Caco-2 (cell line): ENCODE data around the gene ZNF888. TPM values are rescaled to one million over a fixed set of nuclear protein-coding genes. Genes with fewer than 3 reads are reported as not detected.
"Not testable (repeated sequence)": the region's sequence is repeated elsewhere in the genome, so short reads cannot be mapped to it uniquely, and the experiment has no call there.

Experiments
- BruUV-seq: library from RNA; stranded (reverse); fragments of 400-500 nt; replicated peaks from 2 replicates; lab custom pipeline; 2021; lab: Mats Ljungman, UMichigan
- CTCF ChIA-PET: fragments of 300-600 bp; sonication (Branson Sonifier 250); formaldehyde crosslinking; loops from one replicate; lab custom pipeline; 2022; ENCODE audit warnings: antibody characterized with exemption; lab: Charles Lee
- POLR2A ChIA-PET: fragments of 300-600 bp; sonication (Branson Sonifier 250); formaldehyde crosslinking; loops from one replicate; lab custom pipeline; 2022; ENCODE audit warnings: antibody characterized with exemption; lab: Charles Lee
- DNase-seq, 2 experiments: peaks; one replicate each; pipeline versions ENCODE4 v3.0.0 to v3.0.0-alpha.2; 2020 to 2022
- H3K27me3 ChIP-seq: replicated peaks from 2 replicates; pipeline ENCODE4 v1.6.0; 2011; ENCODE audit warnings: low read length; ENCODE audit not compliant: control insufficient read depth, insufficient read depth
- H3K36me3 ChIP-seq: 2 replicates; pipeline ENCODE4 v1.5.1; 2011; ENCODE audit warnings: low read length; ENCODE audit not compliant: control insufficient read depth, insufficient read depth
- H3K4me1 ChIP-seq: fragments of 250-450 bp; sonication (Bioruptor Pico); 2 replicates; pipeline ENCODE4 v1.5.1; 2020; ENCODE audit warnings: mild to moderate bottlenecking
- H3K4me3 ChIP-seq: 2 replicates; pipeline ENCODE4 v1.5.1; 2011; ENCODE audit warnings: low read depth, mild to moderate bottlenecking, control low read depth, low read length
- H3K9me3 ChIP-seq: fragments of 250-450 bp; sonication (Bioruptor Pico); 2 replicates; pipeline ENCODE4 v1.5.1; 2020; ENCODE audit warnings: mild to moderate bottlenecking, moderate library complexity
- H3K27ac Mint-ChIP-seq: one replicate; pipeline ENCODE4 v1.8.0; 2022; ENCODE audit warnings: mixed read lengths; ENCODE audit not compliant: unreplicated experiment
- H3K27me3 Mint-ChIP-seq: one replicate; pipeline ENCODE4 v1.8.0; 2022; ENCODE audit warnings: mixed read lengths; ENCODE audit not compliant: insufficient read depth, unreplicated experiment
- H3K36me3 Mint-ChIP-seq: one replicate; pipeline ENCODE4 v1.8.0; 2022; ENCODE audit warnings: mild to moderate bottlenecking, mixed read lengths; ENCODE audit not compliant: insufficient read depth, unreplicated experiment
- H3K4me1 Mint-ChIP-seq: one replicate; pipeline ENCODE4 v1.8.0; 2022; ENCODE audit warnings: low read depth, mixed read lengths; ENCODE audit not compliant: unreplicated experiment
- H3K4me3 Mint-ChIP-seq: one replicate; pipeline ENCODE4 v1.8.0; 2022; ENCODE audit warnings: mild to moderate bottlenecking, moderate library complexity, mixed read lengths; ENCODE audit not compliant: unreplicated experiment
- H3K9me3 Mint-ChIP-seq: one replicate; pipeline ENCODE4 v1.8.0; 2022; ENCODE audit warnings: mixed read lengths; ENCODE audit not compliant: unreplicated experiment
- CTCF ChIP-seq, 2 experiments: fragments of 200-600 bp in 1 of 2; IDR thresholded peaks; 1 replicate in 1 of 2; 2 replicates in 1 of 2; pipeline versions ENCODE4 v1.5.1 to v1.8.0; 2011 to 2022; ENCODE audit warnings: antibody characterized with exemption in 1 of 2, control low read depth in 1 of 2, inconsistent platforms in 1 of 2, low read depth in 1 of 2, low read length in 1 of 2, mild to moderate bottlenecking in 1 of 2, moderate library complexity in 1 of 2; ENCODE audit not compliant: insufficient read depth in 1 of 2, severe bottlenecking in 1 of 2, unreplicated experiment in 1 of 2
- intact Hi-C: fragments of 100-400 bp; cut with micrococcal nuclease; formaldehyde crosslinking; loops from one replicate; pipeline ENCODE4 v1.10.0; 2022; ENCODE audit not compliant: unreplicated experiment
- total RNA-seq: library from RNA; stranded (reverse); gene quantifications from 2 replicates; pipeline ENCODE4 v1.2.3, GENCODE V29; 2022

ZNF888 gene
- total RNA-seq, 1 experiment from 2014 or later = 7.3 TPM

DNA sequence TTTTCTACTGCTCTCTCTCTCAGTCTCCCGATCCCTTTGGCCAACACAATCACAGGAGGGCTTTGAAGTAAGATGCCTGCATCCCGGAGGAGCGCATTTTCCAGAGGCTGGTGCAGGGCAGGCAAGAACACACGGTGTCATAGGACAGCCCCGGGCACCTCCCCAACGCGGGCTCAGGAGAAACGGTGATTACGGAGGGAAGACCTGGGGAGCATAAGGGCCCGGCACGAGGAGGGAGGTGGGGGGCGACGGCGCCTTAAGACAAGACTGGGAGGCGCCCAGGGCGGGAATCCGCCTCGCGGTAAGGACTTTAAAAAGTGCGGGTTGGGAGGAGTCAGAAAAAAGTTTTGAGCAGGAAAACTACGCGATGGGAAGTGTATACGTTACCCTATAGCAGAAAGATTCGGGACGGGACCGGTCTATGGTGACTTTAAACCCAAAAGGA is 18.7 kb upstream of the ZNF888 start:
- intact Hi-C loops = loop anchor here (2.0 kb wide), 1 partner anchor 21 kb away; the partner anchor contains the start of gene ZNF816
- Mint-ChIP-seq H3K4me3 (peak overlapping the region; percentile 96), H3K27ac (peak overlapping the region; percentile 92), H3K9me3 (peaks cover 14% of the 10 kb centered on the region), H3K27me3 (no peaks in the 10 kb centered on the region), H3K36me3 (peaks cover 57% of the 10 kb centered on the region), H3K4me1 (peaks cover 21% of the 10 kb centered on the region)
- ChIA-PET CTCF (no interaction called here), POLR2A (no interaction called here)
- Histone ChIP-seq H3K36me3 (peaks cover 3% of the 10 kb centered on the region; the same call in 1 of the 2 replicates), H3K9me3 (peaks cover 44% of the 10 kb centered on the region), H3K27me3 (no peaks in the 10 kb centered on the region), H3K4me1 (peaks cover 36% of the 10 kb centered on the region), H3K4me3 (peak overlapping the region; percentile 87)
- TF ChIP-seq CTCF (IDR thresholded peaks at IDR 0.05; ENCODE audit: insufficient read depth in 1 of 2, low read depth in 1 of 2, low read length in 1 of 2, severe bottlenecking in 1 of 2, unreplicated experiment in 1 of 2) = no peak
- peak; percentile 38 to 43 for DNase-seq
- BruUV-seq = TSS peak; percentile 80

- Mint-ChIP-seq H3K4me1 (peaks cover 25% of the 10 kb centered on the region), H3K4me3 (peak overlapping the region; percentile 96), H3K9me3 (peaks cover 14% of the 10 kb centered on the region), H3K36me3 (peaks cover 57% of the 10 kb centered on the region), H3K27ac (peak overlapping the region; percentile 92)
- intact Hi-C loops, BruUV-seq, H3K27me3 Mint-ChIP-seq, DNase-seq, H3K36me3 ChIP-seq, POLR2A ChIA-PET, CTCF ChIA-PET, H3K27me3 ChIP-seq: not testable (repeated sequence)
- Histone ChIP-seq H3K9me3 (peaks cover 39% of the 10 kb centered on the region), H3K4me3 (peak overlapping the region; percentile 87), H3K4me1 (peaks cover 40% of the 10 kb centered on the region)
Measured at GRCh38 chr19:52941523-52941922, 18.3 kb upstream of the ZNF888 start.

- POLR2A ChIA-PET, DNase-seq, intact Hi-C loops, BruUV-seq, H3K4me3 ChIP-seq, CTCF ChIA-PET, H3K27me3 ChIP-seq, H3K36me3 ChIP-seq, H3K27me3 Mint-ChIP-seq: not testable (repeated sequence)
- Histone ChIP-seq H3K9me3 (peaks cover 35% of the 10 kb centered on the region), H3K4me1 (peaks cover 45% of the 10 kb centered on the region)
- Mint-ChIP-seq H3K4me1 (peaks cover 28% of the 10 kb centered on the region), H3K4me3 (peak overlapping the region; percentile 96), H3K27ac (peak overlapping the region; percentile 92), H3K36me3 (peaks cover 57% of the 10 kb centered on the region), H3K9me3 (peaks cover 14% of the 10 kb centered on the region)
Measured at GRCh38 chr19:52940905-52941304, 17.7 kb upstream of the ZNF888 start.

DNA sequence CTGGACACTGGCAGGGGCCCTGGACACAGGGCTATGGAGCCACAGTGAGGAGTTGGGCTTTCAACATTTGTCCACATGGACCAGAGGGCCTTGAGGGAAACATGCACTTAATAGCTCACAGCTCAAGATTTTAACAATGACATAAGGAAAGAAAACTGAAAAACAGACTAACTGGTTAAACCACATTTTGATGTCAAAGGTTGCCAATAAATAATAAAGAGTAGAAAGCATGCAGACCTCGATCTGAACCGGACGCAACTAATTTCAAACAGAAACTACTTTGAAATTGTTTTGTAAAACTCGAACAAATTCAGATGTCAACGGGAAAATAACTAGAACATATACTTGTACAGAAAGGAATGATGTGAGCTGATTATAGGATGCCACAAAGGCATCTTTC is 15.5 kb upstream of the ZNF888 start:
- BruUV-seq = no TSS peak
- peaks cover 39% of the 10 kb centered on the region for H3K9me3 ChIP-seq
- H3K36me3 ChIP-seq = peaks cover 3% of the 10 kb centered on the region; the same call in 1 of the 2 replicates
- CTCF ChIA-PET = no interaction called here
- no peak overlapping the region for H3K4me3 Mint-ChIP-seq
- peak overlapping the region; percentile 52 for H3K27ac Mint-ChIP-seq
- H3K9me3 Mint-ChIP-seq = peaks cover 14% of the 10 kb centered on the region
- H3K27me3 Mint-ChIP-seq = no peaks in the 10 kb centered on the region
- no peaks in the 10 kb centered on the region for H3K27me3 ChIP-seq
- TF ChIP-seq CTCF (IDR thresholded peaks at IDR 0.05; ENCODE audit: insufficient read depth in 1 of 2, low read depth in 1 of 2, low read length in 1 of 2, severe bottlenecking in 1 of 2, unreplicated experiment in 1 of 2) = no peak
- H3K36me3 Mint-ChIP-seq = peaks cover 60% of the 10 kb centered on the region
- intact Hi-C loops = no loop called here
- POLR2A ChIA-PET = no interaction called here
- no peak overlapping the region for H3K4me3 ChIP-seq
- peaks cover 24% of the 10 kb centered on the region for H3K4me1 ChIP-seq
- no peak for DNase-seq
- peaks cover 28% of the 10 kb centered on the region for H3K4me1 Mint-ChIP-seq
